ENCODE results near the gene TMEM204. TPM values are rescaled to one million over a fixed set of nuclear protein-coding genes. Genes with fewer than 3 reads are reported as not detected.

The TMEM204 gene
- total RNA-seq, 6 donors from 2014 or later, result 31.4 to 112 (median 48.4) TPM

- H3K27ac ChIP-seq, result no peak overlapping the region
- DNase-seq (peak in 1 of 2 donors; percentile 66), ATAC-seq (ENCODE audit: low FRiP score in 2 of 2) (no peak)
- TF ChIP-seq EP300 (IDR thresholded peaks at IDR 0.05) (no peak), CTCF (IDR thresholded peaks at IDR 0.05) (no peak), POLR2A (IDR thresholded peaks at IDR 0.05) (no peak), POLR2AphosphoS5 (IDR thresholded peaks at IDR 0.05) (no peak)
- peaks cover 9 to 81% (median 62%) of the 10 kb centered on the region in 4 donors for H3K36me3 ChIP-seq
- 98% methylated on average over 13 to 16 of the region's 23 CpGs for WGBS, 2 donors
- H3K4me1 ChIP-seq, result no peaks in the 10 kb centered on the region
- H3K27me3 ChIP-seq, result no peaks in the 10 kb centered on the region
- H3K4me3 ChIP-seq, result no peak overlapping the region
- H3K9me3 ChIP-seq, result no peaks in the 10 kb centered on the region
Observed at GRCh38 chr16:1501630-1502029, 31.8 kb upstream of the TMEM204 start.

GRCh38 chr16:1502092-1503004 is 31.1 kb upstream of the TMEM204 start:
- Histone ChIP-seq H3K4me3 (no peak overlapping the region), H3K9me3 (no peaks in the 10 kb centered on the region), H3K27ac (no peak overlapping the region), H3K27me3 (no peaks in the 10 kb centered on the region), H3K4me1 (no peaks in the 10 kb centered on the region), H3K36me3 (peaks cover 8 to 81% (median 62%) of the 10 kb centered on the region in 4 donors)
- WGBS, 2 donors, result 80 to 100% methylated on average over 3 to 11 of the region's 42 CpGs
- ATAC-seq (ENCODE audit: low FRiP score in 2 of 2) (no peak), DNase-seq (peak in 1 of 2 donors; percentile 66)
- TF ChIP-seq EP300 (IDR thresholded peaks at IDR 0.05) (no peak), POLR2AphosphoS5 (IDR thresholded peaks at IDR 0.05) (no peak), CTCF (IDR thresholded peaks at IDR 0.05) (no peak), POLR2A (IDR thresholded peaks at IDR 0.05) (no peak)

GRCh38 chr16:1503110-1503955 is 30.1 kb upstream of the TMEM204 start:
- no peak overlapping the region for H3K4me3 ChIP-seq
- H3K36me3 ChIP-seq, result peaks cover 6 to 72% (median 57%) of the 10 kb centered on the region in 4 donors
- no peak overlapping the region for H3K27ac ChIP-seq
- 95 to 98% methylated on average over 37 of the region's 37 CpGs for WGBS, 2 donors
- peaks cover 0 to 2% (median under 1%) of the 10 kb centered on the region in 4 donors for H3K4me1 ChIP-seq
- ATAC-seq (ENCODE audit: low FRiP score in 2 of 2) (no peak), DNase-seq (no peak)
- no peak for TF ChIP-seq POLR2A (IDR thresholded peaks at IDR 0.05)
- no peak for TF ChIP-seq CTCF (IDR thresholded peaks at IDR 0.05)
- TF ChIP-seq POLR2AphosphoS5 (IDR thresholded peaks at IDR 0.05), result no peak
- TF ChIP-seq EP300 (IDR thresholded peaks at IDR 0.05), result no peak
- H3K9me3 ChIP-seq, result no peaks in the 10 kb centered on the region
- H3K27me3 ChIP-seq, result no peaks in the 10 kb centered on the region

GRCh38 chr16:1505073-1505844 is 28.2 kb upstream of the TMEM204 start:
- TF ChIP-seq CTCF (IDR thresholded peaks at IDR 0.05), result no peak
- TF ChIP-seq POLR2A (IDR thresholded peaks at IDR 0.05), result no peak
- no peak for TF ChIP-seq POLR2AphosphoS5 (IDR thresholded peaks at IDR 0.05)
- no peak for TF ChIP-seq EP300 (IDR thresholded peaks at IDR 0.05)
- Histone ChIP-seq H3K4me3 (no peak overlapping the region), H3K27me3 (no peaks in the 10 kb centered on the region), H3K9me3 (no peaks in the 10 kb centered on the region), H3K4me1 (peaks cover 12 to 21% (median 16%) of the 10 kb centered on the region in 4 donors), H3K27ac (no peak overlapping the region), H3K36me3 (peaks cover 6 to 70% (median 45%) of the 10 kb centered on the region in 4 donors)
- DNase-seq (peak in 1 of 2 donors; percentile 84), ATAC-seq (ENCODE audit: low FRiP score in 2 of 2) (no peak)
- WGBS, 2 donors, result 96 to 97% methylated on average over 25 to 37 of the region's 37 CpGs
